IMR-90 (cell line): ENCODE data around the gene ZNF546.
A peak's percentile ranks its signal among the peaks of the same experiment; 100 is the strongest.

ENCODE experiments used
- CEBPB ChIP-seq: IDR thresholded peaks from 2 replicates; pipeline ENCODE4 v1.6.1; 2012; ENCODE audit warnings: low read depth, low read length, improper control_type of control experiment
- CHD1 ChIP-seq: IDR thresholded peaks from 2 replicates; pipeline ENCODE4 v1.6.1; 2012; ENCODE audit warnings: low read depth, low read length, improper control_type of control experiment
- MAFK ChIP-seq: IDR thresholded peaks from 2 replicates; pipeline ENCODE4 v1.6.1; 2012; ENCODE audit warnings: low read depth, low read length, improper control_type of control experiment
- MXI1 ChIP-seq: IDR thresholded peaks from 2 replicates; pipeline ENCODE4 v1.6.1; 2012; ENCODE audit warnings: low read depth, mild to moderate bottlenecking, low read length, moderate library complexity, borderline replicate concordance
- POLR2A ChIP-seq: IDR thresholded peaks from 2 replicates; pipeline ENCODE4 v1.6.1; 2012; ENCODE audit warnings: mild to moderate bottlenecking, low read depth, low read length
- RCOR1 ChIP-seq: IDR thresholded peaks from 2 replicates; pipeline ENCODE4 v1.6.1; 2012; ENCODE audit warnings: mild to moderate bottlenecking, low read length, improper control_type of control experiment; ENCODE audit not compliant: insufficient replicate concordance
- RFX5 ChIP-seq: IDR thresholded peaks from 2 replicates; pipeline ENCODE4 v1.8.0; 2012; ENCODE audit warnings: low read depth, mild to moderate bottlenecking, low read length, moderate library complexity
- SMC3 ChIP-seq: fragments of 150-350 bp; IDR thresholded peaks from 2 replicates; pipeline ENCODE4 v1.6.1; 2016; ENCODE audit warnings: low read depth, mild to moderate bottlenecking, antibody characterized with exemption, low read length, moderate library complexity
- TF ChIP-seq, protein P1 (sequence below): conservative IDR thresholded peaks from 2 replicates; pipeline ENCODE4 v1.5.1; 2012; ENCODE audit warnings: mild to moderate bottlenecking, low read depth, low read length, improper control_type of control experiment
- TF ChIP-seq, protein P2 (sequence below): fragments of 150-350 bp; IDR thresholded peaks from 2 replicates; pipeline ENCODE4 v1.6.1; 2016; ENCODE audit warnings: low read depth, mild to moderate bottlenecking, low read length, moderate library complexity, borderline replicate concordance
- TF ChIP-seq, protein P3 (sequence below): fragments of 150-350 bp; IDR thresholded peaks from 2 replicates; pipeline ENCODE4 v1.6.1; 2017; ENCODE audit warnings: mild to moderate bottlenecking, antibody characterized with exemption, low read length, low read depth

DNA sequence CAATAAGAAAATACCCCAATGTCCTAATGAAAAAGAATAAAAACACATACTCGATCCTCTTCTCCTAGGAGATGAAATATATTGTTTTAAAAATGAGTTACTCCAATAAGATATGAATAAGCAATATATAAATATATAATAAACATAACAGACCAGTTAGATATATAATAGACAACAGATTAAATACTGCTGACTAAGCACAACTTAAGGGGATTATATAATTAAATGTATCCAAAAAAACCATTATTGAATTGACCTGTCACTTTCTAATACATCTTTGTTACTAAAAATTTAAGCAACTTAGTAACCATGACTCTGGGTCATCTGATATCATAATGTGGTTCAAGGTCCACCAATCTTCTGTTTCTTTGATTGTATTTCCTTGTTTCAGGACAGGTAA lies 73.2 kb downstream of the ZNF546 start:
- TF ChIP-seq, protein P1, sequence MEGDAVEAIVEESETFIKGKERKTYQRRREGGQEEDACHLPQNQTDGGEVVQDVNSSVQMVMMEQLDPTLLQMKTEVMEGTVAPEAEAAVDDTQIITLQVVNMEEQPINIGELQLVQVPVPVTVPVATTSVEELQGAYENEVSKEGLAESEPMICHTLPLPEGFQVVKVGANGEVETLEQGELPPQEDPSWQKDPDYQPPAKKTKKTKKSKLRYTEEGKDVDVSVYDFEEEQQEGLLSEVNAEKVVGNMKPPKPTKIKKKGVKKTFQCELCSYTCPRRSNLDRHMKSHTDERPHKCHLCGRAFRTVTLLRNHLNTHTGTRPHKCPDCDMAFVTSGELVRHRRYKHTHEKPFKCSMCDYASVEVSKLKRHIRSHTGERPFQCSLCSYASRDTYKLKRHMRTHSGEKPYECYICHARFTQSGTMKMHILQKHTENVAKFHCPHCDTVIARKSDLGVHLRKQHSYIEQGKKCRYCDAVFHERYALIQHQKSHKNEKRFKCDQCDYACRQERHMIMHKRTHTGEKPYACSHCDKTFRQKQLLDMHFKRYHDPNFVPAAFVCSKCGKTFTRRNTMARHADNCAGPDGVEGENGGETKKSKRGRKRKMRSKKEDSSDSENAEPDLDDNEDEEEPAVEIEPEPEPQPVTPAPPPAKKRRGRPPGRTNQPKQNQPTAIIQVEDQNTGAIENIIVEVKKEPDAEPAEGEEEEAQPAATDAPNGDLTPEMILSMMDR: no peak
- TF ChIP-seq POLR2A (no peak), MAFK (peak; percentile 98), RCOR1 (no peak), MXI1 (no peak), CHD1 (no peak), RFX5 (no peak), CEBPB (no peak), SMC3 (no peak)
- TF ChIP-seq, protein P2, sequence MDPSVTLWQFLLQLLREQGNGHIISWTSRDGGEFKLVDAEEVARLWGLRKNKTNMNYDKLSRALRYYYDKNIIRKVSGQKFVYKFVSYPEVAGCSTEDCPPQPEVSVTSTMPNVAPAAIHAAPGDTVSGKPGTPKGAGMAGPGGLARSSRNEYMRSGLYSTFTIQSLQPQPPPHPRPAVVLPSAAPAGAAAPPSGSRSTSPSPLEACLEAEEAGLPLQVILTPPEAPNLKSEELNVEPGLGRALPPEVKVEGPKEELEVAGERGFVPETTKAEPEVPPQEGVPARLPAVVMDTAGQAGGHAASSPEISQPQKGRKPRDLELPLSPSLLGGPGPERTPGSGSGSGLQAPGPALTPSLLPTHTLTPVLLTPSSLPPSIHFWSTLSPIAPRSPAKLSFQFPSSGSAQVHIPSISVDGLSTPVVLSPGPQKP: no peak
- TF ChIP-seq, protein P3, sequence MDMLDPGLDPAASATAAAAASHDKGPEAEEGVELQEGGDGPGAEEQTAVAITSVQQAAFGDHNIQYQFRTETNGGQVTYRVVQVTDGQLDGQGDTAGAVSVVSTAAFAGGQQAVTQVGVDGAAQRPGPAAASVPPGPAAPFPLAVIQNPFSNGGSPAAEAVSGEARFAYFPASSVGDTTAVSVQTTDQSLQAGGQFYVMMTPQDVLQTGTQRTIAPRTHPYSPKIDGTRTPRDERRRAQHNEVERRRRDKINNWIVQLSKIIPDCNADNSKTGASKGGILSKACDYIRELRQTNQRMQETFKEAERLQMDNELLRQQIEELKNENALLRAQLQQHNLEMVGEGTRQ: no peak
